ENCODE measurements around the gene PTPRM. TPM values are rescaled to one million over a fixed set of nuclear protein-coding genes. Genes with fewer than 3 reads are reported as not detected.

The PTPRM gene
- total RNA-seq, 1 experiment from 2014 or later: 28.8 TPM

GRCh38 chr18:7666195-7666776 is 99.2 kb downstream of the PTPRM start:
- no peak for DNase-seq (ENCODE audit: low read depth)

- no peak for DNase-seq (ENCODE audit: low read depth)
Measured at GRCh38 chr18:7668392-7668791, 101.3 kb downstream of the PTPRM start.

GRCh38 chr18:7669361-7669760 is 102.2 kb downstream of the PTPRM start:
- no peak for DNase-seq (ENCODE audit: low read depth)

GRCh38 chr18:7671105-7671504 is 104.0 kb downstream of the PTPRM start:
- no peak for DNase-seq (ENCODE audit: low read depth)

GRCh38 chr18:7676253-7676873 is 109.2 kb downstream of the PTPRM start:
- DNase-seq (ENCODE audit: low read depth): no peak

GRCh38 chr18:7677001-7677400 is 109.9 kb downstream of the PTPRM start:
- no peak for DNase-seq (ENCODE audit: low read depth)

GRCh38 chr18:7677424-7677823 is 110.3 kb downstream of the PTPRM start:
- DNase-seq (ENCODE audit: low read depth): no peak

GRCh38 chr18:7678389-7678788 is 111.3 kb downstream of the PTPRM start:
- no peak for DNase-seq (ENCODE audit: low read depth)

- DNase-seq (ENCODE audit: low read depth): no peak
Measured at GRCh38 chr18:7678801-7679200, 111.7 kb downstream of the PTPRM start.

GRCh38 chr18:7681298-7681697 is 114.2 kb downstream of the PTPRM start:
- DNase-seq (ENCODE audit: low read depth): no peak

GRCh38 chr18:7682321-7682720 is 115.2 kb downstream of the PTPRM start:
- no peak for DNase-seq (ENCODE audit: low read depth)

- no peak for DNase-seq (ENCODE audit: low read depth)
Measured at GRCh38 chr18:7683753-7684152, 116.6 kb downstream of the PTPRM start.

- no peak for DNase-seq (ENCODE audit: low read depth)
Measured at GRCh38 chr18:7684357-7684756, 117.2 kb downstream of the PTPRM start.

GRCh38 chr18:7684966-7685365 is 117.8 kb downstream of the PTPRM start:
- DNase-seq (ENCODE audit: low read depth): peak; percentile 81

GRCh38 chr18:7686278-7686677 is 119.2 kb downstream of the PTPRM start:
- no peak for DNase-seq (ENCODE audit: low read depth)

GRCh38 chr18:7688580-7688979 is 121.5 kb downstream of the PTPRM start:
- no peak for DNase-seq (ENCODE audit: low read depth)

- DNase-seq (ENCODE audit: low read depth): no peak
Measured at GRCh38 chr18:7691206-7691605, 124.1 kb downstream of the PTPRM start.

GRCh38 chr18:7696780-7697179 is 129.7 kb downstream of the PTPRM start:
- DNase-seq (ENCODE audit: low read depth): no peak

GRCh38 chr18:7697306-7697705 is 130.2 kb downstream of the PTPRM start:
- DNase-seq (ENCODE audit: low read depth): no peak

GRCh38 chr18:7711495-7711894 is 144.4 kb downstream of the PTPRM start:
- no peak for DNase-seq (ENCODE audit: low read depth)

GRCh38 chr18:7720395-7720794 is 153.3 kb downstream of the PTPRM start:
- DNase-seq (ENCODE audit: low read depth): no peak

- no peak for DNase-seq (ENCODE audit: low read depth)
Measured at GRCh38 chr18:7721532-7721931, 154.4 kb downstream of the PTPRM start.

- DNase-seq (ENCODE audit: low read depth): no peak
Measured at GRCh38 chr18:7722955-7723354, 155.8 kb downstream of the PTPRM start.

GRCh38 chr18:7723558-7723957 is 156.4 kb downstream of the PTPRM start:
- no peak for DNase-seq (ENCODE audit: low read depth)

Data from HT1080 (cell line).